C4-2B (cell line): ENCODE measurements around the gene CDKL1.

ENCODE experiments used
- ZFX ChIP-seq: fragments of 450-650 bp; IDR thresholded peaks from 2 replicates; pipeline ENCODE4 v1.6.1; 2017
- TF ChIP-seq, protein P1 (sequence below): fragments of 450-650 bp; conservative IDR thresholded peaks from 2 replicates; pipeline ENCODE4 v1.5.1; 2017; ENCODE audit warnings: mild to moderate bottlenecking

DNA sequence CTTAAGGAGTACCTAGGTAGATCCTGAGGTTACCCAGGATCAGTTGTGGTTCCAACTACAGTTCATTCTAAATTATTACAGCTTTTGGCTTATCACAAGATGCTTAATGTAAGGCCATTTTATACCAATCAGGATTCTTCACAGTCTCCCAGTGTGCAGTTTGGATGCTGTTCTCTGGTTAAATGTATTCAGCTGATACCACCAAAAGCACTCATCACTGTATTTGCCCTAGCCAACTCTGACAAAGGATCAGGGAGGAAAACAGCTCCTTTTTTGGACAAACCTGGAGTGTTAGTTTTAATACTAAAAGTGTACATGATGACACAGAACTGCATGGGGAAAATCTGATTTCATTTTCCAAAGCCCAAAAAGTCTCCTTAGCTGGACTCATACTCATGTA, 65.1 kb downstream of the CDKL1 start:
- TF ChIP-seq, protein P1, sequence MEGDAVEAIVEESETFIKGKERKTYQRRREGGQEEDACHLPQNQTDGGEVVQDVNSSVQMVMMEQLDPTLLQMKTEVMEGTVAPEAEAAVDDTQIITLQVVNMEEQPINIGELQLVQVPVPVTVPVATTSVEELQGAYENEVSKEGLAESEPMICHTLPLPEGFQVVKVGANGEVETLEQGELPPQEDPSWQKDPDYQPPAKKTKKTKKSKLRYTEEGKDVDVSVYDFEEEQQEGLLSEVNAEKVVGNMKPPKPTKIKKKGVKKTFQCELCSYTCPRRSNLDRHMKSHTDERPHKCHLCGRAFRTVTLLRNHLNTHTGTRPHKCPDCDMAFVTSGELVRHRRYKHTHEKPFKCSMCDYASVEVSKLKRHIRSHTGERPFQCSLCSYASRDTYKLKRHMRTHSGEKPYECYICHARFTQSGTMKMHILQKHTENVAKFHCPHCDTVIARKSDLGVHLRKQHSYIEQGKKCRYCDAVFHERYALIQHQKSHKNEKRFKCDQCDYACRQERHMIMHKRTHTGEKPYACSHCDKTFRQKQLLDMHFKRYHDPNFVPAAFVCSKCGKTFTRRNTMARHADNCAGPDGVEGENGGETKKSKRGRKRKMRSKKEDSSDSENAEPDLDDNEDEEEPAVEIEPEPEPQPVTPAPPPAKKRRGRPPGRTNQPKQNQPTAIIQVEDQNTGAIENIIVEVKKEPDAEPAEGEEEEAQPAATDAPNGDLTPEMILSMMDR = no peak
- TF ChIP-seq ZFX = no peak
